D721Med (cell line): ENCODE measurements around the gene ZFPM1.

ENCODE experiments used
- DNase-seq: peaks from one replicate; pipeline ENCODE4 v3.0.0; 2011; ENCODE audit warnings: low spot score; ENCODE audit not compliant: insufficient read length
- FAIRE-seq: peaks from 2 replicates; lab custom pipeline; 2011; peaks lifted over from hg19 to GRCh38; lab: Jason Lieb, UNC
- CTCF ChIP-seq: IDR thresholded peaks from 2 replicates; pipeline ENCODE4 v1.5.1; 2012; ENCODE audit warnings: mild to moderate bottlenecking, control low read depth; ENCODE audit not compliant: insufficient read depth; ENCODE audit errors: missing control alignments

Gene ZFPM1

GRCh38 chr16:88569985-88570690 lies 117.1 kb downstream of the ZFPM1 start, which contains the start of gene ZC3H18:
Gene ZC3H18, plus strand, starts transcription at chr16:88570403. Its CDS starts 6,721 bp downstream, at chr16:88577124.
- FAIRE-seq (no peak), DNase-seq (peak; percentile 62)
- no peak for TF ChIP-seq CTCF

GRCh38 chr16:88570691-88571092 lies 117.6 kb downstream of the ZFPM1 start:
- DNase-seq, result no peak

GRCh38 chr16:88575251-88575650 lies 122.2 kb downstream of the ZFPM1 start:
- FAIRE-seq, result no peak
- no peak for TF ChIP-seq CTCF
- DNase-seq, result no peak

More at GRCh38 chr16:88570691-88571092, 117.6 kb downstream of the ZFPM1 start:
- TF ChIP-seq CTCF, result no peak
- FAIRE-seq, result no peak

- no peak for DNase-seq
- no peak for FAIRE-seq
- TF ChIP-seq CTCF, result no peak
Measured at GRCh38 chr16:88576307-88576706, 123.2 kb downstream of the ZFPM1 start.

- TF ChIP-seq CTCF, result no peak
- FAIRE-seq (no peak), DNase-seq (no peak)
Measured at GRCh38 chr16:88577166-88577565, 124.1 kb downstream of the ZFPM1 start.

GRCh38 chr16:88578446-88579313 lies 125.6 kb downstream of the ZFPM1 start:
- no peak for TF ChIP-seq CTCF
- FAIRE-seq (no peak), DNase-seq (no peak)
